GM12878 (cell line): ENCODE measurements around the gene SRPX2. TPM values are rescaled to one million over a fixed set of nuclear protein-coding genes. Genes with fewer than 3 reads are reported as not detected.

Experiments
- ATAC-seq: fragments of 200-7000 bp; cut with Tn5 transposase; 3 replicates; pipeline ENCODE4 v1.9.1; 2020; ENCODE audit warnings: mild to moderate bottlenecking, moderate library complexity
- BruUV-seq: library from RNA; stranded (reverse); fragments of 400-500 nt; replicated peaks from 2 replicates; lab custom pipeline; 2021; lab: Mats Ljungman, UMichigan
- CTCF ChIA-PET: fragments of 300-600 bp; sonication (Branson Sonifier 250); formaldehyde crosslinking; extraction: SDS; loops from one replicate; lab custom pipeline; 2021; ENCODE audit warnings: inconsistent platforms; lab: Yijun Ruan, JAX
- POLR2A ChIA-PET: fragments of 350-600 bp; formaldehyde crosslinking; extraction: SDS; loops from one replicate; lab custom pipeline; 2021; ENCODE audit warnings: inconsistent platforms; lab: Charles Lee
- RAD21 ChIA-PET: fragments of 300-600 bp; sonication (Branson Sonifier 250); formaldehyde crosslinking; loops from one replicate; lab custom pipeline; 2023; ENCODE audit warnings: antibody characterized with exemption; ENCODE audit not compliant: unreplicated experiment; lab: Charles Lee
- SMC1A ChIA-PET: fragments of 300-600 bp; sonication (Branson Sonifier 250); formaldehyde crosslinking; loops from one replicate; lab custom pipeline; 2023; ENCODE audit not compliant: unreplicated experiment, uncharacterized antibody; lab: Charles Lee
- DNase-seq: peaks from one replicate; pipeline ENCODE4 v3.0.0-alpha.2; 2011; ENCODE audit warnings: low read depth, low spot score
- FAIRE-seq: peaks from 3 replicates; lab custom pipeline; 2011; peaks lifted over from hg19 to GRCh38; lab: Jason Lieb, UNC
- H2AFZ ChIP-seq: 2 replicates; pipeline ENCODE4 v1.6.0; 2011; ENCODE audit warnings: low read depth, low read length, control low read depth; ENCODE audit not compliant: control insufficient read depth
- H3K27ac ChIP-seq: 2 replicates; pipeline ENCODE4 v1.5.1; 2011; ENCODE audit warnings: control low read depth; ENCODE audit not compliant: control insufficient read depth, insufficient read depth
- H3K27me3 ChIP-seq, 2 experiments: replicated peaks in 1 of 2; 2 replicates each; pipeline versions ENCODE4 v1.6.0 to v1.6.1; 2011; ENCODE audit warnings: low read length in 1 of 2; ENCODE audit not compliant: control insufficient read depth in 2 of 2, insufficient read depth in 2 of 2
- H3K36me3 ChIP-seq, 2 experiments: 2 replicates each; pipeline ENCODE4 v1.5.1; 2011; ENCODE audit warnings: low read length in 1 of 2; ENCODE audit not compliant: control insufficient read depth in 2 of 2, insufficient read depth in 2 of 2
- H3K4me1 ChIP-seq: 2 replicates; pipeline ENCODE4 v1.6.1; 2011; ENCODE audit warnings: mild to moderate bottlenecking, low read length, moderate library complexity, mixed read lengths; ENCODE audit not compliant: control insufficient read depth, insufficient read depth
- H3K4me2 ChIP-seq: 2 replicates; pipeline ENCODE4 v1.6.0; 2011; ENCODE audit warnings: control low read depth; ENCODE audit not compliant: control insufficient read depth, insufficient read depth
- H3K4me3 ChIP-seq: fragments of 200-600 bp; sonication (generic); 2 replicates; pipeline ENCODE4 v1.5.1; 2016
- H3K79me2 ChIP-seq: 2 replicates; pipeline ENCODE4 v1.6.0; 2011; ENCODE audit warnings: low read length; ENCODE audit not compliant: control insufficient read depth, insufficient read depth
- H3K9ac ChIP-seq: 2 replicates; pipeline ENCODE4 v1.8.0; 2011; ENCODE audit warnings: low read length, control low read depth, mixed read lengths; ENCODE audit not compliant: control insufficient read depth, insufficient read depth
- H3K9me3 ChIP-seq: replicated peaks from 3 replicates; pipeline ENCODE4 v1.5.1; 2011; ENCODE audit warnings: mild to moderate bottlenecking, low read length; ENCODE audit not compliant: control insufficient read depth, insufficient read depth
- H4K20me1 ChIP-seq: 2 replicates; pipeline ENCODE4 v1.6.0; 2011; ENCODE audit not compliant: control insufficient read depth, insufficient read depth
- FOXM1 ChIP-seq: IDR thresholded peaks from 2 replicates; pipeline ENCODE4 v1.6.1; 2012; ENCODE audit warnings: low read depth, mild to moderate bottlenecking, inconsistent platforms, low read length, moderate library complexity
- GABPA ChIP-seq: IDR thresholded peaks from 2 replicates; pipeline ENCODE4 v1.6.1; 2014; ENCODE audit warnings: antibody characterized with exemption, low read depth, mild to moderate bottlenecking, inconsistent platforms
- POU2F2 ChIP-seq: IDR thresholded peaks from 3 replicates; pipeline ENCODE4 v1.6.1; 2011; ENCODE audit warnings: low read depth, mild to moderate bottlenecking, low read length, borderline replicate concordance
- RAD21 ChIP-seq: IDR thresholded peaks from 2 replicates; pipeline ENCODE4 v1.6.1; 2011; ENCODE audit warnings: mild to moderate bottlenecking, low read depth, low read length, moderate library complexity; ENCODE audit not compliant: insufficient read depth
- SMC3 ChIP-seq: IDR thresholded peaks from 2 replicates; pipeline ENCODE4 v1.6.1; 2011; ENCODE audit warnings: low read length, improper control_type of control experiment, borderline replicate concordance
- TCF12 ChIP-seq: IDR thresholded peaks from 2 replicates; pipeline ENCODE4 v1.6.1; 2011; ENCODE audit warnings: low read depth, mild to moderate bottlenecking, low read length
- YY1 ChIP-seq: IDR thresholded peaks from 2 replicates; pipeline ENCODE4 v1.6.1; 2011; ENCODE audit warnings: low read depth, mild to moderate bottlenecking, low read length
- ZNF24 ChIP-seq: fragments of 450-650 bp; IDR thresholded peaks from 2 replicates; pipeline ENCODE4 v1.6.1; 2017; ENCODE audit warnings: antibody characterized with exemption, mild to moderate bottlenecking
- WGBS: methylation state at CpG from one replicate; pipeline ENCODE4 v1.1.6; 2016; ENCODE audit warnings: low lambda C conversion rate; ENCODE audit not compliant: insufficient replicate concordance, insufficient coverage; ENCODE audit errors: missing lambda C conversion rate; 5-methylcytosine and 5-hydroxymethylcytosine counted together
- in situ Hi-C: fragments of 300-500 bp; cut with MboI; formaldehyde crosslinking; loops from 9 replicates; pipeline ENCODE4 v1.14.3; 2018; ENCODE audit warnings: mixed read lengths
- intact Hi-C: fragments of 100-400 bp; cut with micrococcal nuclease; formaldehyde crosslinking; loops from one replicate; pipeline ENCODE4 v1.14.2; 2022; ENCODE audit not compliant: unreplicated experiment
- polyA plus RNA-seq, 11 experiments: library from polyadenylated mRNA; depleted of rRNA in 4 of 11; unstranded in 6 of 11; stranded (reverse) in 5 of 11; fragments of >200 nt; fragmentation: Nextera tagmentation in 4 of 11; fragmentation: Illumina TruSeq in 1 of 11; extraction: Ambion mirVana in 4 of 11; extraction: Trizol in 1 of 11; gene quantifications; 1 replicate in 1 of 11; 2 replicates in 10 of 11; pipeline versions ENCODE4 v1.2.1 to v1.2.3, GENCODE V29; 2011 to 2016; ENCODE audit warnings: inconsistent platforms in 2 of 11, missing spikeins in 2 of 11, low read depth in 1 of 11
- total RNA-seq, 4 experiments: library from RNA; depleted of rRNA in 3 of 4; stranded (reverse); fragments of >200 nt in 3 of 4; fragmentation: Illumina TruSeq in 1 of 4; extraction: Trizol in 1 of 4; gene quantifications; 2 replicates each; pipeline versions ENCODE4 v1.2.1 to v1.2.3, GENCODE V29; 2013 to 2021
- TF ChIP-seq, protein P1 (sequence below), 3 experiments: IDR thresholded peaks in 2 of 3; conservative IDR thresholded peaks in 1 of 3; 2 replicates each; pipeline ENCODE4 v1.5.1; 2011; ENCODE audit warnings: low read depth in 3 of 3, low read length in 3 of 3, mild to moderate bottlenecking in 3 of 3, control low read depth in 2 of 3, moderate library complexity in 2 of 3, inconsistent platforms in 1 of 3, mixed read lengths in 1 of 3; ENCODE audit not compliant: control insufficient read depth in 2 of 3, insufficient read depth in 1 of 3; ENCODE audit errors: extremely low read depth in 1 of 3
- TF ChIP-seq, protein P2 (sequence below): IDR thresholded peaks from 2 replicates; pipeline ENCODE4 v1.6.1; 2012; ENCODE audit warnings: improper control_type of control experiment, low read depth, low read length; ENCODE audit not compliant: insufficient replicate concordance

SRPX2 gene
- total and polyA plus RNA-seq, 10 of the 15 experiments (the other 5 are each of a cell fraction or from before 2014, with no cell fraction given) = not detected

DNA sequence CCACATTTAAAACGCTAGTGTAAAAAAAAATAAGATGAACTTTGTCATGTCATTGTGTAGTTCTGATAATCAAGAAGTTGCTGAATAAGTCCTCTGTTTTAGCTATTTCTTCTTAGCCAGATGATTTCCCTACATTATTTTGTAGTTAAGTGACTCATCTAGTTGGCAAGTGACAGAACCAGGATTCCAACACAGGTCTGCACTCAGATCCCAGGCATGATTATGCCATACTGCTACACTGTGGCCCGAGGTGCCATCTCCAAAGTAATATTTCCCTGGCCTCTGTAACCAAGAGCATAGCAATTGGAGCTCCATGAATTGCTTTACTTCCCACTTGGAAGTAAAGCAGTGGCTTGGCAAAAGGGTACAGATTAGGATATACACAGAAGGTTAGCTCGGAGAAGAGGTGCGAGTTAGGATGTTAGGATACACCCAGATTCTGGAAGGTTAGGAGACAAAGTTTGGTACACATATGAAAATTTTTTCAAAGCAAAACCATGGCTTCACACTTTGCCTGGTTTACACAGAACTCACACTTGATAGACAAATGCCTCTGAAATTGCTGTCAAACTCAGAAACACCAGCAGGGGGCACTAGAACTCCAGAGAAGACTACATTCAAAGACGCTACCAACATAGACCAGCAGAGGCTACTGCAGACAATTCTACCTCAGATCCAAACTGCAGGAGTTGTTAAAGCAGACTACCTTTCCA is 41.4 kb downstream of the SRPX2 start:
- Histone ChIP-seq H3K9me3 (no peaks in the 10 kb centered on the region), H2AFZ (no peak overlapping the region), H3K4me2 (no peak overlapping the region), H4K20me1 (no peaks in the 10 kb centered on the region), H3K27ac (no peak overlapping the region), H3K4me3 (no peak overlapping the region), H3K79me2 (no peaks in the 10 kb centered on the region), H3K4me1 (peaks cover 7% of the 10 kb centered on the region; the same call in 1 of the 2 replicates), H3K9ac (no peak overlapping the region), H3K27me3 (no peaks in the 10 kb centered on the region; a peak in 1 of 4 replicates), H3K36me3 (no peaks in the 10 kb centered on the region)
- ChIA-PET SMC1A (interaction anchor here (0.6 to 4.5 kb wide), 4 partner anchors 13 to 83 kb away, joined by 3 to 22 read pairs (median 4); no protein-coding TSS in a partner anchor), RAD21 (interaction anchor here (4.1 kb wide), 1 partner anchor 82 kb away, joined by 22 read pairs; no protein-coding TSS in a partner anchor), CTCF (interaction anchor here (0.6 to 7.5 kb wide), 14 partner anchors 10 to 601 kb away, joined by 3 to 128 read pairs (median 4); no protein-coding TSS in a partner anchor), POLR2A (no interaction called here)
- under 1% methylated on average over 5 of the region's 5 CpGs for WGBS
- FAIRE-seq (peak; percentile 91), ATAC-seq (peak; percentile 97), DNase-seq (peak; percentile 53)
- intact Hi-C loops = loop anchor here (1.0 to 5.0 kb wide), 4 partner anchors 83 to 602 kb away; no protein-coding TSS in a partner anchor
- TF ChIP-seq SMC3 (peak; percentile 91), RAD21 (peak; percentile 98), ZNF24 (no peak), GABPA (no peak), POU2F2 (0 out of 3 replicates have a peak, but pooled peaks have one; percentile 19), YY1 (peak; percentile 56; the same call in 1 of the 2 replicates), TCF12 (no peak), FOXM1 (0 out of 2 replicates have a peak, but pooled peaks have one; percentile 41)
- TF ChIP-seq, protein P1, sequence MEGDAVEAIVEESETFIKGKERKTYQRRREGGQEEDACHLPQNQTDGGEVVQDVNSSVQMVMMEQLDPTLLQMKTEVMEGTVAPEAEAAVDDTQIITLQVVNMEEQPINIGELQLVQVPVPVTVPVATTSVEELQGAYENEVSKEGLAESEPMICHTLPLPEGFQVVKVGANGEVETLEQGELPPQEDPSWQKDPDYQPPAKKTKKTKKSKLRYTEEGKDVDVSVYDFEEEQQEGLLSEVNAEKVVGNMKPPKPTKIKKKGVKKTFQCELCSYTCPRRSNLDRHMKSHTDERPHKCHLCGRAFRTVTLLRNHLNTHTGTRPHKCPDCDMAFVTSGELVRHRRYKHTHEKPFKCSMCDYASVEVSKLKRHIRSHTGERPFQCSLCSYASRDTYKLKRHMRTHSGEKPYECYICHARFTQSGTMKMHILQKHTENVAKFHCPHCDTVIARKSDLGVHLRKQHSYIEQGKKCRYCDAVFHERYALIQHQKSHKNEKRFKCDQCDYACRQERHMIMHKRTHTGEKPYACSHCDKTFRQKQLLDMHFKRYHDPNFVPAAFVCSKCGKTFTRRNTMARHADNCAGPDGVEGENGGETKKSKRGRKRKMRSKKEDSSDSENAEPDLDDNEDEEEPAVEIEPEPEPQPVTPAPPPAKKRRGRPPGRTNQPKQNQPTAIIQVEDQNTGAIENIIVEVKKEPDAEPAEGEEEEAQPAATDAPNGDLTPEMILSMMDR (IDR thresholded peaks at IDR 0.05 in 2 of 3, conservative IDR thresholded peaks at IDR 0.05 in 1 of 3; ENCODE audit: control insufficient read depth in 2 of 3, extremely low read depth in 1 of 3, insufficient read depth in 1 of 3, low read depth in 3 of 3, low read length in 3 of 3) = peak; percentile 79 to 94 (median 90)
- TF ChIP-seq, protein P2, sequence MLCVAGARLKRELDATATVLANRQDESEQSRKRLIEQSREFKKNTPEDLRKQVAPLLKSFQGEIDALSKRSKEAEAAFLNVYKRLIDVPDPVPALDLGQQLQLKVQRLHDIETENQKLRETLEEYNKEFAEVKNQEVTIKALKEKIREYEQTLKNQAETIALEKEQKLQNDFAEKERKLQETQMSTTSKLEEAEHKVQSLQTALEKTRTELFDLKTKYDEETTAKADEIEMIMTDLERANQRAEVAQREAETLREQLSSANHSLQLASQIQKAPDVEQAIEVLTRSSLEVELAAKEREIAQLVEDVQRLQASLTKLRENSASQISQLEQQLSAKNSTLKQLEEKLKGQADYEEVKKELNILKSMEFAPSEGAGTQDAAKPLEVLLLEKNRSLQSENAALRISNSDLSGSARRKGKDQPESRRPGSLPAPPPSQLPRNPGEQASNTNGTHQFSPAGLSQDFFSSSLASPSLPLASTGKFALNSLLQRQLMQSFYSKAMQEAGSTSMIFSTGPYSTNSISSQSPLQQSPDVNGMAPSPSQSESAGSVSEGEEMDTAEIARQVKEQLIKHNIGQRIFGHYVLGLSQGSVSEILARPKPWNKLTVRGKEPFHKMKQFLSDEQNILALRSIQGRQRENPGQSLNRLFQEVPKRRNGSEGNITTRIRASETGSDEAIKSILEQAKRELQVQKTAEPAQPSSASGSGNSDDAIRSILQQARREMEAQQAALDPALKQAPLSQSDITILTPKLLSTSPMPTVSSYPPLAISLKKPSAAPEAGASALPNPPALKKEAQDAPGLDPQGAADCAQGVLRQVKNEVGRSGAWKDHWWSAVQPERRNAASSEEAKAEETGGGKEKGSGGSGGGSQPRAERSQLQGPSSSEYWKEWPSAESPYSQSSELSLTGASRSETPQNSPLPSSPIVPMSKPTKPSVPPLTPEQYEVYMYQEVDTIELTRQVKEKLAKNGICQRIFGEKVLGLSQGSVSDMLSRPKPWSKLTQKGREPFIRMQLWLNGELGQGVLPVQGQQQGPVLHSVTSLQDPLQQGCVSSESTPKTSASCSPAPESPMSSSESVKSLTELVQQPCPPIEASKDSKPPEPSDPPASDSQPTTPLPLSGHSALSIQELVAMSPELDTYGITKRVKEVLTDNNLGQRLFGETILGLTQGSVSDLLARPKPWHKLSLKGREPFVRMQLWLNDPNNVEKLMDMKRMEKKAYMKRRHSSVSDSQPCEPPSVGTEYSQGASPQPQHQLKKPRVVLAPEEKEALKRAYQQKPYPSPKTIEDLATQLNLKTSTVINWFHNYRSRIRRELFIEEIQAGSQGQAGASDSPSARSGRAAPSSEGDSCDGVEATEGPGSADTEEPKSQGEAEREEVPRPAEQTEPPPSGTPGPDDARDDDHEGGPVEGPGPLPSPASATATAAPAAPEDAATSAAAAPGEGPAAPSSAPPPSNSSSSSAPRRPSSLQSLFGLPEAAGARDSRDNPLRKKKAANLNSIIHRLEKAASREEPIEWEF = no peak
- BruUV-seq = no TSS peak
- in situ Hi-C loops = loop anchor here (5.0 kb wide), 1 partner anchor 82 kb away; no protein-coding TSS in a partner anchor
